Measurements from ENCODE around the gene CERCAM.

The CERCAM gene

DNA sequence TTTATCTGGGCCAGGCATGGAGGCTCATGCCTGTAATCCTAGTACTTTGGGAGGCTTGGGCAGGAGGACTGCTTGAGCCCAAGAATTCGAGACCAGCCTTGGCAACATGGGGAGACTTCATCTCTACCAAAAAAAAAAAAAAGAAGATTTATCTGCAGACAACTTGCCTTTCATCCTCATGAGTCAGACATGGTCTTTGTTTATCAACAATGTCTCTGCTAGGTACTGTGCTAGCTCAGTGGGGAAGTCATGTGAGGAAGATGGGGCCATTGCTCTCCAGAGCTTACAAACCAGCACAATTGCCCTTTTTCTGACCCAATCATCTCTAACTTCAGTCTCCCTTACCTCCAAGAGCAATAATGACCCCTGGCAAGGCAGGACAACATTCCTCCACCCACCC is 47.9 kb upstream of the CERCAM start:
- Histone ChIP-seq H3K4me3 (ENCODE audit: low read length) (no peak overlapping the region), H3K27me3 (replicated peaks; ENCODE audit: insufficient read depth, low read length) (no peaks in the 10 kb centered on the region)

GRCh38 chr9:128374221-128374675 is 46.4 kb upstream of the CERCAM start:
- Histone ChIP-seq H3K79me2 (ENCODE audit: low read length) (peaks cover 60% of the 10 kb centered on the region), H3K9me2 (replicated peaks; ENCODE audit: insufficient read depth, low read length) (no peaks in the 10 kb centered on the region), H3K27me3 (replicated peaks; ENCODE audit: insufficient read depth, low read length) (no peaks in the 10 kb centered on the region), H3K4me1 (ENCODE audit: low read length) (peaks cover 14% of the 10 kb centered on the region), H3F3A (ENCODE audit: insufficient read depth, low read length) (0 out of 2 replicates have a peak, but pooled peaks cover 6% of the 10 kb centered on the region), H2AFZ (ENCODE audit: low read length) (no peak overlapping the region), H3K4me2 (ENCODE audit: low read depth, low read length) (no peak overlapping the region), H3K9ac (ENCODE audit: low read length) (no peak overlapping the region), H3K4me3 (ENCODE audit: low read length) (no peak overlapping the region), H3K27ac (ENCODE audit: low read length) (no peak overlapping the region), H3K36me3 (replicated peaks; ENCODE audit: insufficient read depth, low read length) (no peaks in the 10 kb centered on the region), H4K20me1 (ENCODE audit: insufficient read depth, low read length) (peaks cover 2% of the 10 kb centered on the region; the same call in 1 of the 2 replicates), H3K9me3 (replicated peaks; ENCODE audit: insufficient read depth, low read length) (no peaks in the 10 kb centered on the region)
- no peak for TF ChIP-seq EZH2 (optimal IDR thresholded peaks at IDR 0.05; ENCODE audit: low read depth, low read length)
- TF ChIP-seq EZH2phosphoT487 (IDR thresholded peaks at IDR 0.05; ENCODE audit: low read length) = no peak
- no peak for TF ChIP-seq CTCF (IDR thresholded peaks at IDR 0.05; ENCODE audit: low read length)
- DNase-seq = no peak

More for the DNA sequence above, 47.9 kb upstream of the CERCAM start:
- Histone ChIP-seq H3F3A (ENCODE audit: insufficient read depth, low read length) (0 out of 2 replicates have a peak, but pooled peaks cover 6% of the 10 kb centered on the region), H3K9me3 (replicated peaks; ENCODE audit: insufficient read depth, low read length) (no peaks in the 10 kb centered on the region), H3K9ac (ENCODE audit: low read length) (no peak overlapping the region), H2AFZ (ENCODE audit: low read length) (no peak overlapping the region), H4K20me1 (ENCODE audit: insufficient read depth, low read length) (peaks cover 2% of the 10 kb centered on the region; the same call in 1 of the 2 replicates), H3K4me2 (ENCODE audit: low read depth, low read length) (peak overlapping the region; percentile 93; the same call in 1 of the 2 replicates), H3K36me3 (replicated peaks; ENCODE audit: insufficient read depth, low read length) (no peaks in the 10 kb centered on the region), H3K27ac (ENCODE audit: low read length) (no peak overlapping the region), H3K4me1 (ENCODE audit: low read length) (peaks cover 14% of the 10 kb centered on the region), H3K9me2 (replicated peaks; ENCODE audit: insufficient read depth, low read length) (no peaks in the 10 kb centered on the region), H3K79me2 (ENCODE audit: low read length) (peaks cover 59% of the 10 kb centered on the region)
- no peak for TF ChIP-seq EZH2phosphoT487 (IDR thresholded peaks at IDR 0.05; ENCODE audit: low read length)
- no peak for TF ChIP-seq CTCF (IDR thresholded peaks at IDR 0.05; ENCODE audit: low read length)
- no peak for TF ChIP-seq EZH2 (optimal IDR thresholded peaks at IDR 0.05; ENCODE audit: low read depth, low read length)
- DNase-seq = no peak

GRCh38 chr9:128375865-128376264 is 44.8 kb upstream of the CERCAM start:
- Histone ChIP-seq H2AFZ (ENCODE audit: low read length) (no peak overlapping the region), H3K27ac (ENCODE audit: low read length) (no peak overlapping the region), H3K4me2 (ENCODE audit: low read depth, low read length) (no peak overlapping the region), H3F3A (ENCODE audit: insufficient read depth, low read length) (no peaks in the 10 kb centered on the region), H3K9me3 (replicated peaks; ENCODE audit: insufficient read depth, low read length) (no peaks in the 10 kb centered on the region), H3K4me3 (ENCODE audit: low read length) (no peak overlapping the region), H3K9ac (ENCODE audit: low read length) (no peak overlapping the region), H3K36me3 (replicated peaks; ENCODE audit: insufficient read depth, low read length) (no peaks in the 10 kb centered on the region), H3K79me2 (ENCODE audit: low read length) (peaks cover 60% of the 10 kb centered on the region), H3K9me2 (replicated peaks; ENCODE audit: insufficient read depth, low read length) (no peaks in the 10 kb centered on the region), H3K27me3 (replicated peaks; ENCODE audit: insufficient read depth, low read length) (no peaks in the 10 kb centered on the region), H4K20me1 (ENCODE audit: insufficient read depth, low read length) (peaks cover 2% of the 10 kb centered on the region; the same call in 1 of the 2 replicates), H3K4me1 (ENCODE audit: low read length) (peaks cover 10% of the 10 kb centered on the region)
- TF ChIP-seq CTCF (IDR thresholded peaks at IDR 0.05; ENCODE audit: low read length) (no peak), EZH2phosphoT487 (IDR thresholded peaks at IDR 0.05; ENCODE audit: low read length) (no peak), EZH2 (optimal IDR thresholded peaks at IDR 0.05; ENCODE audit: low read depth, low read length) (no peak)
- no peak for DNase-seq

Data from MM.1S (cell line).